BLaER1 treated with 17β-estradiol and CSF1 and Interleukin-3, amounts not matched to agents 10 nM and 100 nM (cell line): ENCODE results near the gene PPP1R3G.
"Not testable (repeated sequence)": the region's sequence is repeated elsewhere in the genome, so short reads cannot be mapped to it uniquely, and the experiment has no call there.

Experiments
- H3K27ac ChIP-seq, 11 experiments: shearing (Covaris generic); formaldehyde crosslinking; 2 replicates each; pipeline ENCODE4 v1.8.1; 2022
- H3K27me3 ChIP-seq, 11 experiments: shearing (Covaris generic); formaldehyde crosslinking; 2 replicates each; pipeline ENCODE4 v1.8.1; 2022
- H3K36me3 ChIP-seq, 11 experiments: shearing (Covaris generic); formaldehyde crosslinking; 2 replicates each; pipeline ENCODE4 v1.8.1; 2022
- H3K4me1 ChIP-seq, 10 experiments: shearing (Covaris generic); formaldehyde crosslinking; 2 replicates each; pipeline ENCODE4 v1.8.1; 2022
- H3K4me2 ChIP-seq, 11 experiments: shearing (Covaris generic); formaldehyde crosslinking; 2 replicates each; pipeline ENCODE4 v1.8.1; 2022
- H3K4me3 ChIP-seq, 10 experiments: shearing (Covaris generic); formaldehyde crosslinking; 2 replicates each; pipeline ENCODE4 v1.8.1; 2022
- H3K9ac ChIP-seq, 11 experiments: shearing (Covaris generic); formaldehyde crosslinking; 2 replicates each; pipeline ENCODE4 v1.8.1; 2022
- H3K9me3 ChIP-seq, 11 experiments: shearing (Covaris generic); formaldehyde crosslinking; replicated peaks in 1 of 11; 2 replicates each; pipeline ENCODE4 v1.8.1; 2022
- H4K20me1 ChIP-seq, 11 experiments: shearing (Covaris generic); formaldehyde crosslinking; 2 replicates each; pipeline ENCODE4 v1.8.1; 2022
- Cebpa-rat ChIP-seq, 11 experiments: shearing (Covaris generic); IDR thresholded peaks; 2 replicates each; pipeline ENCODE4 v1.8.1; 2022

Gene PPP1R3G

GRCh38 chr6:5051394-5051793 is 33.7 kb upstream of the PPP1R3G start:
- H3K36me3 ChIP-seq = peaks cover 0 to 20% (median 13%) of the 10 kb centered on the region in 11 experiments; a peak in 12 of 22 replicates
- H3K27me3 ChIP-seq = no peaks in the 10 kb centered on the region
- no peaks in the 10 kb centered on the region for H4K20me1 ChIP-seq
- TF ChIP-seq Cebpa-rat (IDR thresholded peaks at IDR 0.05) = no peak
- H3K9ac ChIP-seq = peak overlapping the region in 2 of 11 experiments; percentile 18 to 64; a peak in 3 of 22 replicates
- peak overlapping the region in 7 of 10 experiments; percentile 6 to 27 (median 17); a peak in 6 of 20 replicates for H3K4me3 ChIP-seq
- H3K4me1 ChIP-seq = peaks cover 33 to 56% (median 47%) of the 10 kb centered on the region in 10 experiments
- peak overlapping the region in 2 of 11 experiments; percentile 25 to 70; a peak in 1 of 22 replicates for H3K4me2 ChIP-seq
- peak overlapping the region in 9 of 11 experiments; percentile 61 to 87 (median 84); a peak in 19 of 22 replicates for H3K27ac ChIP-seq
- H3K9me3 ChIP-seq = peaks cover 67 to 85% (median 72%) of the 10 kb centered on the region in 11 experiments

GRCh38 chr6:5053038-5053437 is 32.1 kb upstream of the PPP1R3G start:
- Histone ChIP-seq H3K36me3 (peaks cover 0 to 20% (median 10%) of the 10 kb centered on the region in 11 experiments; a peak in 11 of 22 replicates), H3K9me3 (peaks cover 51 to 69% (median 62%) of the 10 kb centered on the region in 11 experiments), H3K4me2 (peak overlapping the region; percentile 44 to 78 (median 68)), H3K27me3 (no peaks in the 10 kb centered on the region), H3K9ac (peak overlapping the region in 5 of 11 experiments; percentile 9 to 47 (median 30); a peak in 5 of 22 replicates), H3K4me1 (peaks cover 37 to 72% (median 58%) of the 10 kb centered on the region in 10 experiments), H3K27ac (peak overlapping the region in 9 of 11 experiments; percentile 41 to 87 (median 83); a peak in 14 of 22 replicates), H4K20me1 (no peaks in the 10 kb centered on the region), H3K4me3 (peak overlapping the region in 2 of 10 experiments; percentile 2 to 14; a peak in 1 of 20 replicates)
- no peak for TF ChIP-seq Cebpa-rat (IDR thresholded peaks at IDR 0.05)

- Histone ChIP-seq H3K4me3 (0 out of 20 replicates have a peak overlapping the region, but pooled peaks of 1 of the 10 experiments have one; percentile 1), H3K4me1 (peaks cover 37 to 74% (median 62%) of the 10 kb centered on the region in 10 experiments), H3K27ac (peak overlapping the region in 6 of 11 experiments; percentile 80 to 87 (median 84); a peak in 10 of 22 replicates), H3K9me3 (peaks cover 43 to 60% (median 54%) of the 10 kb centered on the region in 11 experiments), H4K20me1 (no peaks in the 10 kb centered on the region), H3K9ac (no peak overlapping the region), H3K27me3 (no peaks in the 10 kb centered on the region), H3K36me3 (peaks cover 0 to 14% (median 10%) of the 10 kb centered on the region in 11 experiments; a peak in 9 of 22 replicates), H3K4me2 (peak overlapping the region; percentile 44 to 78 (median 68); a peak in 20 of 22 replicates)
- no peak for TF ChIP-seq Cebpa-rat (IDR thresholded peaks at IDR 0.05)
Measured at GRCh38 chr6:5053864-5054244, 31.3 kb upstream of the PPP1R3G start.

- H3K4me1 ChIP-seq = peaks cover 32 to 69% (median 58%) of the 10 kb centered on the region in 10 experiments
- 0 out of 20 replicates have a peak overlapping the region, but pooled peaks of 1 of the 10 experiments have one; percentile 1 for H3K4me3 ChIP-seq
- H3K27me3 ChIP-seq = no peaks in the 10 kb centered on the region
- H3K27ac ChIP-seq = peak overlapping the region in 5 of 11 experiments; percentile 80 to 87 (median 84); a peak in 9 of 22 replicates
- peaks cover 38 to 55% (median 49%) of the 10 kb centered on the region in 11 experiments for H3K9me3 ChIP-seq
- peak overlapping the region in 10 of 11 experiments; percentile 44 to 76 (median 68); a peak in 18 of 22 replicates for H3K4me2 ChIP-seq
- no peak overlapping the region for H3K9ac ChIP-seq
- TF ChIP-seq Cebpa-rat (IDR thresholded peaks at IDR 0.05) = no peak
- no peaks in the 10 kb centered on the region for H4K20me1 ChIP-seq
- H3K36me3 ChIP-seq = peaks cover 0 to 10% (median 9%) of the 10 kb centered on the region in 11 experiments; a peak in 8 of 22 replicates
Measured at GRCh38 chr6:5054245-5054873, 30.8 kb upstream of the PPP1R3G start.

- H3K4me3 ChIP-seq = no peak overlapping the region
- peaks cover 30 to 48% (median 41%) of the 10 kb centered on the region in 11 experiments for H3K9me3 ChIP-seq
- peaks cover 0 to 10% (median 9%) of the 10 kb centered on the region in 11 experiments; a peak in 8 of 22 replicates for H3K36me3 ChIP-seq
- H3K4me1 ChIP-seq = peaks cover 24 to 61% (median 50%) of the 10 kb centered on the region in 10 experiments
- no peaks in the 10 kb centered on the region for H3K27me3 ChIP-seq
- H3K4me2 ChIP-seq = no peak overlapping the region; a peak in 1 of 22 replicates
- H4K20me1 ChIP-seq = no peaks in the 10 kb centered on the region
- H3K9ac ChIP-seq = no peak overlapping the region
- TF ChIP-seq Cebpa-rat (IDR thresholded peaks at IDR 0.05) = no peak
- H3K27ac ChIP-seq = peak overlapping the region in 1 of 11 experiments; percentile 83; a peak in 2 of 22 replicates
Measured at GRCh38 chr6:5055118-5055517, 30.0 kb upstream of the PPP1R3G start.

GRCh38 chr6:5058254-5058653 is 26.9 kb upstream of the PPP1R3G start:
- H3K4me2 ChIP-seq = peak overlapping the region in 9 of 11 experiments; percentile 11 to 60 (median 46); a peak in 18 of 22 replicates
- H3K4me3 ChIP-seq = no peak overlapping the region
- no peaks in the 10 kb centered on the region for H3K36me3 ChIP-seq
- peaks cover 8 to 24% (median 17%) of the 10 kb centered on the region in 11 experiments; a peak in 16 of 22 replicates for H3K9me3 ChIP-seq
- TF ChIP-seq Cebpa-rat (IDR thresholded peaks at IDR 0.05) = no peak
- no peaks in the 10 kb centered on the region for H3K27me3 ChIP-seq
- H3K9ac ChIP-seq = no peak overlapping the region
- H3K27ac ChIP-seq = 0 out of 22 replicates have a peak overlapping the region, but pooled peaks of 2 of the 11 experiments have one; percentile 18 to 22
- no peaks in the 10 kb centered on the region for H4K20me1 ChIP-seq
- peaks cover 10 to 65% (median 50%) of the 10 kb centered on the region in 10 experiments for H3K4me1 ChIP-seq

GRCh38 chr6:5059036-5059896 is 25.9 kb upstream of the PPP1R3G start:
- Histone ChIP-seq H3K36me3 (no peaks in the 10 kb centered on the region), H3K4me1 (peaks cover under 1 to 63% (median 48%) of the 10 kb centered on the region in 10 experiments; a peak in 18 of 20 replicates), H3K27ac (no peak overlapping the region), H4K20me1 (no peaks in the 10 kb centered on the region), H3K4me2 (no peak overlapping the region; a peak in 1 of 22 replicates), H3K9ac (no peak overlapping the region), H3K9me3 (peaks cover 8 to 24% (median 16%) of the 10 kb centered on the region in 11 experiments; a peak in 16 of 22 replicates), H3K27me3 (no peaks in the 10 kb centered on the region), H3K4me3 (no peak overlapping the region)
- TF ChIP-seq Cebpa-rat (IDR thresholded peaks at IDR 0.05) = no peak

- not testable (repeated sequence) for H3K4me2 ChIP-seq, H4K20me1 ChIP-seq, H3K9ac ChIP-seq, H3K27ac ChIP-seq, H3K36me3 ChIP-seq, H3K4me3 ChIP-seq, H3K27me3 ChIP-seq
- H3K4me1 ChIP-seq = peaks cover 0 to 61% (median 46%) of the 10 kb centered on the region in 10 experiments; a peak in 17 of 20 replicates
- peaks cover under 1 to 12% (median 4%) of the 10 kb centered on the region in 11 experiments; a peak in 15 of 22 replicates for H3K9me3 ChIP-seq
Measured at GRCh38 chr6:5060439-5060838, 24.7 kb upstream of the PPP1R3G start.
